ENCODE measurements around the gene AP5M1.
"Not testable (repeated sequence)": the region's sequence is repeated elsewhere in the genome, so short reads cannot be mapped to it uniquely, and the experiment has no call there.

The AP5M1 gene

DNA sequence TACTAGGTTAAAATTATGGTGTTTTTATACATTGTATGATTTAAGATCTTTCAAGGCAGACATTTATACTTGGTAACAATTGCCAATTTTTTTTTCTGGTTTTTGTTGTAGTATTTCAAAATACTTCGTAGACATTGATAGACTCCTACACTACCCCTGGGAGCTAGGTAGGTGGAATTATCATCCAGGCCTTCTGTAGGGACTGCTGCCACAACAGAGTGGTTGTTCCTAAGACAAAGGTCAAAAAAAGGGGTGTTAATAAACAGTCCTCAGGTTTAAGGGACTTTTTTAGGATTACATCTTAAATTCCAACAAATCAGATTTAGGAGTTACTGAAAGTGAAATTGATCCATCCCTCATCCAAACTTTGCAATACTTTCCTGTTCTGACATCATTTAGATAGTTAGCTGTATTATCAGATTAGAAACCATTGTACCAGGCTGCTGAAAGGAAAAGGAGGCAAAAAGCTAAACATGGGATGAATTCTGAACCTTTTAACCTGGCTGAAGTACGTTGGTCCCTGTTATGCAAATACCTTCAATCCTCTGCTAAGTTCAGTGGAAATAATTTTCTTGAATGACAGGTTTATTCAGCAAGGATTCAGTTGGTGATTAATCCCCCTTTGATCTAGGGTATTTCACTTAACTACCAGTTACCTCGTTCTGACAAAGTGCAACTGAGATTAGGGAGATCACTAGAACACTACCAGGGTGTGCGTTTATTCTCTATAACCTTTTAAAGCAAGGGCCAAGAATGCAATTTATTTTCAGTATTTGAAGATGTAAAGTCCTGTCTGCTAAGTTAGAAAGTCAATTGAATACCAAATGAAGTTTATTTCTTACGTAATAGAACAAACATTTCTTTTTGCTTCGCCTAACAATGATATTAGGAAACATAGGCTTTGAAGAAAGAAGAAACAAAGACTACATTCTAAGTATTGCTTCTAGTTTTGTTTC lies 23.2 kb downstream of the AP5M1 start:
- no peak for DNase-seq (ENCODE audit: low read depth, low spot score)

DNA sequence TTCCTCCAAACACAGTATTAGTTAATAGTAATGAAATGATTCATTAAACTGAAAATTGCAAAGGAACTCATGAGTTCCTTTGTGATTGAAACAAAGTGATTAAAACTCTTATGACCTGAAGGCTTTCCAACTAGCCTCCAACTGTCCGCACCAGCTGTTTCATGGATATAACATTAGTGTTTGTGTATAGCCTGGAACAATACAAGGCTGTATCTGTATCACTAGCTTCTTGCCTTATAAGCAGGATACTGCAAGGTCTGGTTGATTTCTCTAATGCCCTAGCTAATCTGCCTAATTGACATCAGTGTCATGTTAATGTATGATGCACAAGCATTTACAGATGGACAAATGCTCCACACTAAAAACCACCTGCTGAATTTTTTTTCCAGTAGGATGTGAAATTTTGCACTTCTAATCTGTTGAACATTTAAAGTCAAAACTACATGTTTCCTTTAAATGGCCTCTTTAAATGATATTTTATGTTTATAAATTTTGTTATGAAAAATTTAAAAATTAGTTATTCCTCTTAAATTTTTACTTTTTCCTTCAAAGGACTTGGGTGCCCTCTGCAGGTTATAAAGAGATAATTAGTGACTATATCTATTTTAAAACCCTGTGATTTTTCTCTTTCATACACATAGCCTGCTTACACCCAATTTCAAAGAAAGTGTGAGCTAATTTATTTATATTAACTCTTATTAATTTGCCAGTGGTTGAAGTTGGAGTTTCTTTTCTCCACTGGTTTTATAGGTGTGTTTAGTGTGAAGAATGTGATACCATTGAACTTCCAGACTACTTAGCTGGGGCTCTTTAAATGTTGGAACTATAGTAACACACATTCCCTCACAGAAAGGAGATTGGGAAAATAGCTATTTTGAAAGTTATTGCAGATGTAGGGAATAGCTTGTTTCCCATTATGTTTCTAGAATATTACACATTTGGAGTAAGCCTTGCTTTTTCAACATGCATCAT lies 25.4 kb downstream of the AP5M1 start:
- DNase-seq (ENCODE audit: low read depth, low spot score) = no peak

DNA sequence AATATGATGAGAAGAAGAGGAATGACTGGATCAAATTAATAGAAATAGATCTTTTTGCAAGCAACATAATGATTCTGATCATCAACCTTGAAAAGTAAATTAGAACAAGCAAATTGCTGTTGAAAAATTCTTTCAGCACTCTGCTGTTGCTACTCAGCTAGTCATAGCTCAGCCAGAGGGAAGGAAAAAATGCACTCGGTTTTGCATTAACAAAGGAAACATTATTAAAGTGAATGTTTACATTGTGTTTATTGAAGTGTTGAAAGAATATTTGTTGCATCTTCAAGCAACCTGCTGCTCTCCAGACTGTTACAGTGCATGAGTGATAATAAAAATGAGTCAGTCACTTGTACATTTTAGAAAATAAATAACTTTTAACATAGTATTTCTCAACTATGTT lies 26.5 kb downstream of the AP5M1 start:
- no peak for DNase-seq (ENCODE audit: low read depth, low spot score)

DNA sequence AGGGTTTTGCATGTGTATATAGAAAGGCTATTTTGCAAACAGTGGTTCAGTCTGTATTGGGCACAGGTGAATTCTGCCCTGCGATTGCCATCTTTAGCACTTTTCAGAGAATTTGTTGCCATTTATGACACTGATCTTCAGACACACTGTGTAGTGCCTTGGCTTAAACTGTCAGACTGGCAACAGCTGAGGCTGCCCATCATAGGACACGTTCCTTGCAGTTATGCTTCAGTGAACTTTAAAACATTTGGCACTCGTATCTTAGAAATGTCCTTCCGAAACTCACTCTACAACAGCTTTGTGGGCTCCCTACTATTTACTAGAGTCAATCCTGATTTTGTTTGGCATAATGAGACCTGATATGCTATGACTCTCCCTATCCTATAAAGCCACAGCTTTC lies 29.1 kb downstream of the AP5M1 start:
- no peak for DNase-seq (ENCODE audit: low read depth, low spot score)

DNA sequence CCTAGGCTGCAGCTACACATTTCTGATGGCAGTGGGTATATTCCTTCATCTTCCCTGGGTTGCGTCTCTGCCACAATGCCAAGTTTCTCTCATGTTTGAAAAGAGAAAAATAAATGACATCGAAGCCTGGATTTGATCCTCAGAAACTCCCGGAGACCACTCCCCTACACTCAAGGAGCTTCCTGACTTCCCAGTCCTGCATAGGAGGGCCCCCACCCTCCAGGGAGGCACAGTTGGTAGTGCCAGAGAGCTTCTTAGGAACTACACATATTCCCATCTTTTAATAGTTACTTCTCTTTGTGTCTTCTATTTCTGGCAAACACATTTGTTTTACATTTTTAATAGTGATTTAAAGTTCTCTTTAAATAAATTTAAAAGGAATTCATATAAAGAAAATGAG lies 30.7 kb downstream of the AP5M1 start:
- DNase-seq (ENCODE audit: low read depth, low spot score) = no peak

DNA sequence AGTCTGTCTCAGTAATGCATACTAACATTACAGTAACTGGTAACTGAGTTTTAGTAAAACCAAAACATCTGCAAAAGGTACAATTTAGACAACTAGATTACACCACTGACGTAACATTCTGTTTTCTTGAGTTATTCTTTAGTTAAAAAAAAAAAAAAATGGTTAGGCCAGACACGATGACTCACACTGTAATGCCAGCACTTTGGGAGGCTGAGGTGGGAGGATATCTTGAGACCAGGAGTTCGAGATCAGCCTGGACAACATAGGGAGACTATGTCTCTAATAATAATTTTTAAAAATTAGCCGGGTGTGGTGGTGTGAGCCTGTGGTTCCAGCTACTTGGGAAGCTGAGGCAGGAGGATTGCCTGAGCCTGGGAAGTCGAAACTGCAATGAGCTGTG lies 34.1 kb downstream of the AP5M1 start:
- DNase-seq (ENCODE audit: low read depth, low spot score) = no peak

DNA sequence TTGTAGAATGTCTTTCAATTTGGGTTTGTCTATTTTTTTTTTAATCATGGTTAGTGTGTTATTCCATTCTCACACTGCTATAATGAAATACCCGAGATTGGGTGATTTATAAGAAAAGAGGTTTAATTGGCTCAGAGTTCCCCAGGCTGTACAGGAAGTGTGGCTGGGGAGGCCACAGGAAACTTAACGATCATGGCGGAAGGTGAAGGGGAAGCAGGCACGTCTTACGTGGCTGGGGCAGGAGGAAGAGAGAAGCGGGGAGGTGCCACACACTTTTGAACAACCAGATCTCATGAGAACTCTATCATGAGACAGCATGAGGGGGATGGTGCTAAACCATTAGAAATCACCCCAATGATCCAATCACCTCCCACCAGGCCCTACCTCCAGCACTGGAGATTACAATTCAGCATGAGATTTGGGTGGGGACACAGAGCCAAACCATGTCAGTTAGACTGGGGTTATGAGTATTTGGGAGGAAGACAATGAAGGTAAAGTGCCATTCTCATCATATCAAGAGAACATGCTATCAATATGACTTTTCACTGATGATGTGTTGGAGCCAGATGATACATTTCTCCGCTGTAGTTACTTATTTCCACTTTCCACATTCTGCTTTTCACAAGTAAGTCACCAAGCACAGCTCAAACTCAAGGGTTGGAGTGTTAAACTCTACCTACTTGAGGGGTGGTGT lies 45.8 kb downstream of the AP5M1 start:
- no peak for DNase-seq (ENCODE audit: low read depth, low spot score)

DNA sequence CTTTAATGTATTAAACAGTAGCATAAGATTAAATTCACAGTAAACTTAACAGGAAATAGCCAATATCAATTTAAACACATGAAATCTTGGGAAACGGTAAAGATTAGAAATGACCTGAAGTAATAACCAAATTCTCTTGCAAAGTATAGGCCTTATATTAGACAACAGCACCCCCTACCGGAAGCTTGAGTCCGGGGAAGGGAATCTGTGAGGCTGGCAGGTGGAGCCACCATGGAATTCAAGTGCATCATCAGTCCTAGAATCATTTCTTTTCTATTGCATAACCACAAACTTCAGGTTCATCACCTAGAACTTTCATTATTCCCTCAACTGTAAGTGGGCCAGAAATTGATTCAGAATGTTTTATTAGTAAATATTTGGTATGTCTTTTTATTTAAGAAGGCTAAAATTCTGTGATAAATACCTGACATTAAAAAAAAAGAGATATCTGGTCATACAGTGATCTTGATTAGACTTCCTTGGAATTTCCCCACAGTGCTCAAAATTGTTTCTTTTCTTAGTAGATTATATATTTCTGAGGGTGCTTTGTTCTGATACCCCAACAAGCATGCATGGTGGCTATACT lies 48.6 kb downstream of the AP5M1 start:
- DNase-seq (ENCODE audit: low read depth, low spot score) = peak; percentile 67

DNA sequence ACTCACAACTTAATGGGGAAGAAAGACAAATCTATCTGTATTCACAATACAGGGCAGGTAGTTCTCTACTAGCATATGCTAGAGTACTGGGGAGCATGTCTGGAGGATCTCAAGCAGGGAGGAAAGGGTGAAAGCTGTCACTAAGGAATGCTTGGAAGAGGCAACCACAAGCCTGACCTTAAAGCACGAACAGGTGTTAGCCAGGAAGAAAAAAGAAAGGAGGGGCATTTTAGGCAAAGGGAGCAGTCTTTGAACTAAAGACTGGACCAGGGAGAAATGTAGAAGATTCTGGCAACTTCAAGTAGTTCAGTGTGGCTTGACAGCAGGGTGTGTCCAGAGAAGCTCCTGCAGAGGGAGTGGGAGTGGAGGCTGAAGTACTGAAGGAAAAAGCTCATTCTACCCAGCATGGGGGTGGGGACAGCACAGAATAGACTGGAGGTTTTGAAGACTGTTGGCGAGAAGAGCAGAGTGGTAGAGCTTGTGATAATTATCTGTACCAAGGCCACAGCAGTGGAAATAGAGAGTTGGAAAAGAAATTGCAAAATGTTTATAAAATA lies 50.9 kb downstream of the AP5M1 start:
- peak; percentile 51 for DNase-seq (ENCODE audit: low read depth, low spot score)

DNA sequence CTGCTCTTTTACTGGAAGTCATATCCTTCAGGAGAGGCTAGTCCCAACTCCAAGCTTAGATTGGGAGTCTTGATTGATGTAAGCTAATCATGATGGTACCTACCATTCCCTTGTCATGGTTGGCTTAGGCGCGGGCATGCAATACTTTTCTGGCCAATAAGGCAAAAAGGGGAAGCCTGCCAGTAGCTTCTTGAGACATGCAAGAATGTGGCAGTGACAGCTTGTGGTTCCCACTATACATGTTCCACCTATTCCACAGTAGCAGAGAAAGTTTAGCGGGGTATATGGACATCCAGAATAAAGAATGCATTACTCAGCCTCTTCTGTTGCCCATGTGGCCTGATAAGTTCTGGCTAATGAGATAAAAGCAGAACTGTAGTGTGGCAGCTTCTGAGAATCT lies 55.0 kb downstream of the AP5M1 start:
- no peak for DNase-seq (ENCODE audit: low read depth, low spot score)

DNA sequence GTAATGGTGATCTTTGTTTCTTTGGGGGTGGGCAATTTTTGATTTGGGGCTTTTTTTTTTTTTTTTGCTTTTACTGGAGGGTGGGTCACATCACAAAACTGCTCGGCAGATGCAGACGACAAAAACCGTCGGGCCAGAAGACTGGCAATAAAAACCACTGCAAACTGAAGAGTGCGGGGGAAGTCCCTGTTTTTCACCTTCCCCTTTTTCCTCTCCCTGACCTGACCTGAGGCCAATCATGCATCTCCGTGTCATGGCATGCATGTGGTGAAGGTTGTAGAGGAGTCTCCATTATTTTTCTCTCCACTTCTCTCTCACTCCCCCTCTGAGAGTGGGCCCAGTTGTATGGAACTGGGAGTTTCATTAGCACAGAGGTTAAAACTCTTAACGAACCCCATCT lies 57.5 kb downstream of the AP5M1 start:
- DNase-seq (ENCODE audit: low read depth, low spot score) = no peak

DNA sequence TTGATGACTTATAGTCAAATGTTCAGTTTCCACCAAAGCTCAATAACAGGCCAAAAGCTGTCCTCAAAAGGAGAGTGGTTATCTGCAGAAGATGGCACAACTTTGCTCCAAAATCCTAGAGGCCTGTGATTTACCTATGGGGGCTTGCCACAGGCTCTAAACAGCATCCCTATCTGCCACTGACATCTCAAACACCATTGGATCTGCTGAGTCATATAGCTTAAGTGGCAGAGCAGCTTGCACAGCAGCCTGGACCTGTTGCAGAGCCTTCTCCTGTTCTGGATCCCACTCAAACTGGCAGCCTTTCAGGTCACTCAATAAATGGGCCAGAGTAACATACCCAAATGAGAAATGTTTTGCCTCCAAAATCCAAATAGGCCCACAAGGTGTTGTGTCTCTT lies 61.1 kb downstream of the AP5M1 start:
- DNase-seq (ENCODE audit: low read depth, low spot score) = no peak

DNA sequence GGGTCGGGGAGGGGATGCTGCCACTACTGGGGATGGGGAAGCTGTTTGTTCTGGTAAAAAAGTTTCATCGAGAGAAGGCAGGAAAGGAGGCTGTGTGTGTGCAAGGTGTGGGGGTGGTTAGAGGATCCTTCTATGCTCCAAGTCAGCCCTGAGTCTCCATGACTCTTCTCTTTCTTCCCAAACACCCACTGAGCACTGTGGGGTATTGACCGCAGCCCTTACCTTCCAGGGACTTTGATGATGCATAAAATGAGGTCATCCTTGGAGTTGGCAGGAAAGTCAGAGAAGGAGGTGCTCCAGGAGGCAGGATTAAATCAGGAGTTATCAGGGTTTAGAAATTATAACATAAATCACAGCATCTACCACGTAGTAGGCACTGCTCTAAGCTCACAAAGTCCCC lies 63.7 kb downstream of the AP5M1 start:
- not testable (repeated sequence) for DNase-seq (ENCODE audit: low read depth, low spot score)

DNA sequence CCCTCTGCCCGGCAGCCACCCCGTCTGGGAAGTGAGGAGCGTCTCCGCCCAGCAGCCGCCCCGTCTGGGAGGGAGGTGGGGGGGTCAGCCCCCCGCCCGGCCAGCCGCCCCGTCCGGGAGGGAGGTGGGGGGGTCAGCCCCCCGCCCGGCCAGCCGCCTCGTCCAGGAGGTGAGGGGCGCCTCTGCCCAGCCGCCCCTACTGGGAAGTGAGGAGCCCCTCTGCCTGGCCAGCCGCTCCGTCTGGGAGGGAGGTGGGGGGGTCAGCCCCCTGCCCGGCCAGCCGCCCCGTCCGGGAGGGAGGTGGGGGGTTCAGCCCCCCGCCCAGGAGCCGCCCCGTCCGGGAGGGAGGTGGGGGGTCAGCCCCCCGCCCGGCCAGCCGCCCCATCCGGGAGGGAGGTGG lies 65.0 kb downstream of the AP5M1 start:
- not testable (repeated sequence) for DNase-seq (ENCODE audit: low read depth, low spot score)

DNA sequence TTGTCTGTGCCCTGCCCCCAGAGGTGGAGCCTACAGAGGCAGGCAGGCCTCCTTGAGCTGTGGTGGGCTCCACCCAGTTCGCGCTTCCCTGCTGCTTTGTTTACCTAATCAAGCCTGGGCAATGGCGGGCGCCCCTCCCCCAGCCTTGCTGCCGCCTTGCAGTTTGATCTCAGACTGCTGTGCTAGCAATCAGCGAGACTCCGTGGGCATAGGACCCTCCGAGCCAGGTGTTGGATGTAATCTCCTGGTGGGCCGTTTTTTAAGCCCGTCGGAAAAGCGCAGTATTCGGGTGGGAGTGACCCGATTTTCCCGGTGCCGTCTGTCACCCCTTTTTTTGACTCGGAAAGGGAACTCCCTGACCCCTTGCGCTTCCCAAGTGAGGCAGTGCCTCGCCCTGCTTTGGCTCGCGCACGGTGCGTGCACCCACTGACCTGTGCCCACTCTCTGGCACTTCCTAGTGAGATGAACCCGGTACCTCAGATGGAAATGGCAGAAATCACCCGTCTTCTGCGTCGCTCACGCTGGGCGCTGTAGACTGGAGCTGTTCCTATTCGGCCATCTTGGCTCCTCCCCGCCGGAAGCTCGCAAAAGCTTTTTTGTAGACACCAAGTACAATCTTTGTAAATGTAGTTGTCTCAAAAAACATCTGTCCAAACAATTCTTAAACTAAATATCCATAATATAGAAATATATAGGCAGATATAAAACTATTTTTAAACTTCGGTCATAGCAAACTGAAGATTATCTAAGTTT lies 75.0 kb downstream of the AP5M1 start:
- DNase-seq (ENCODE audit: low read depth, low spot score) = not testable (repeated sequence)

DNA sequence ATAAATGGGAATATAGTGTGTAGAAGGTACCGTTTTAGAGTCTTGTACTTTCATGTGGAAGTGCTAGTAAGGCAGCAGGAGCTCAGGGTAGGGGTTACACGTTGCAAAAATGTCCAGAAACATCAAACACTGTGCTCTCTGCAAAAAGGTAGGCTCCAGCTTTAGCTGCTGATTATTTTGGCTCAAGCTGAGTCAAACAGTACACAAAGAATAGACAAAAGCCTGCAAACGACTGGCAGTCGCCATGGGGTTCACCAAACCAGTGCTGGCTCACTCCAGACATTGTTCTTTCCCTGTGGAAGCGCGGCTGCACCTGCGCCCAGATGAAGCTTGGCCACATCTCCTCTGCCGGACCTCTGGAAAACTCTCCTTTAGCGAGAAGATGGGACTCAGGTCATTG lies 76.3 kb downstream of the AP5M1 start:
- no peak for DNase-seq (ENCODE audit: low read depth, low spot score)

DNA sequence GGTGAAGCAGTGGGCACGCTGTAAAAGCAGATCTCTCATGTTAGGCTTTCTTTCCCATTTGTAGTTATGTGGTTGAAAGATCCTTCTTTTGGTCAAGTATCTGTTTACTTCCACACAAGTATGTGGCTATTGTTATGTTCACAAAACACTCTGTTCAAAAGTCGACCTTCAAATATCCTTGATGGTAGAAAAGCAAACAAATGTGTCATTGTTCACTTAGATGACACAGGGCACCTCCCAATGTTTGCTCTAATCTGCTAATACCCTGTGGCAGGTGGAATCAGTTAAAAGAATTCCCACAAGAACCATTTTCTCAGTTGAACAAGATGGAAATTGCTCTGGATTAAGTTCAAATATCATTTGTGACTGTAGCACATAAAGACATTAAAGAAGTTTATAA lies 78.0 kb downstream of the AP5M1 start:
- DNase-seq (ENCODE audit: low read depth, low spot score) = no peak
